Stomach (tissue), 4 donors: ENCODE measurements around the gene SNAPIN.

Experiments used
- POLR2A ChIP-seq, 4 donors: fragments of 450-650 bp; IDR thresholded peaks; one replicate each; pipeline ENCODE4 v1.6.1; 2016; ENCODE audit warnings: antibody characterized with exemption in 4 of 4, control low read depth in 2 of 4, mild to moderate bottlenecking in 1 of 4, moderate library complexity in 1 of 4
- POLR2AphosphoS5 ChIP-seq, 3 donors: sonication (generic); formaldehyde crosslinking; IDR thresholded peaks; one replicate each; pipeline ENCODE4 v1.6.1; 2016; ENCODE audit warnings: antibody characterized with exemption in 3 of 3
- TF ChIP-seq, protein P1 (sequence below), 7 experiments: fragments of 450-650 bp in 4 of 7; fragments of 200-600 bp in 3 of 7; sonication (generic) in 3 of 7; IDR thresholded peaks; one replicate each; pipeline ENCODE4 v1.5.1; 2016 to 2019; ENCODE audit warnings: antibody characterized with exemption in 7 of 7, control low read depth in 2 of 7, mild to moderate bottlenecking in 1 of 7

DNA sequence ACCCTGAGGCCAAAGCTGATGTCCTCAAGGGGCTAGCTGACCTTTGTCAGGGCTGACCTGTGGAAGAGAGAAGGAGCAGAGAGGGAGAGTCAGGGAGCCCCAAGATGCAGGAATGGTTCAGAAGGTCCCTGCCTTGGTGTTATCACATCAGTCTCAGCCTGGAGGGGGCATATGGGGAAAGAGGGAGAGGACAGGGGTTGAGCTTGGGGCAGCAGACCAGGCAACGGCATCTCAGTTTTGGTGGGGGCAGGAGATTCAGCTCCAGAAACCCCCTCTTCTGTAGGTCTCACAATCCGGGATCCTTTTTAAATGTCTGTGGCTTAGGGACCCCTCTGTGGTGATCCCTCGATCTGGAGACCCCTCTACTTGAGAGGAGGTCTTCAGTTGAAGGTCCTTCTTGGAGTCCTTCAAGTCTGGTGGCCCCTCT lies 32.0 kb upstream of the SNAPIN start:
- TF ChIP-seq, protein P1, sequence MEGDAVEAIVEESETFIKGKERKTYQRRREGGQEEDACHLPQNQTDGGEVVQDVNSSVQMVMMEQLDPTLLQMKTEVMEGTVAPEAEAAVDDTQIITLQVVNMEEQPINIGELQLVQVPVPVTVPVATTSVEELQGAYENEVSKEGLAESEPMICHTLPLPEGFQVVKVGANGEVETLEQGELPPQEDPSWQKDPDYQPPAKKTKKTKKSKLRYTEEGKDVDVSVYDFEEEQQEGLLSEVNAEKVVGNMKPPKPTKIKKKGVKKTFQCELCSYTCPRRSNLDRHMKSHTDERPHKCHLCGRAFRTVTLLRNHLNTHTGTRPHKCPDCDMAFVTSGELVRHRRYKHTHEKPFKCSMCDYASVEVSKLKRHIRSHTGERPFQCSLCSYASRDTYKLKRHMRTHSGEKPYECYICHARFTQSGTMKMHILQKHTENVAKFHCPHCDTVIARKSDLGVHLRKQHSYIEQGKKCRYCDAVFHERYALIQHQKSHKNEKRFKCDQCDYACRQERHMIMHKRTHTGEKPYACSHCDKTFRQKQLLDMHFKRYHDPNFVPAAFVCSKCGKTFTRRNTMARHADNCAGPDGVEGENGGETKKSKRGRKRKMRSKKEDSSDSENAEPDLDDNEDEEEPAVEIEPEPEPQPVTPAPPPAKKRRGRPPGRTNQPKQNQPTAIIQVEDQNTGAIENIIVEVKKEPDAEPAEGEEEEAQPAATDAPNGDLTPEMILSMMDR (IDR thresholded peaks at IDR 0.05): no peak
- TF ChIP-seq POLR2A (IDR thresholded peaks at IDR 0.05) (no peak), POLR2AphosphoS5 (IDR thresholded peaks at IDR 0.05) (no peak)
